Chondrocyte (in vitro differentiated cells): ENCODE results near the gene HDAC4. TPM values are rescaled to one million over a fixed set of nuclear protein-coding genes. Genes with fewer than 3 reads are reported as not detected.

Experiments used
- DNase-seq: peaks from one replicate; pipeline ENCODE4 v3.0.0; 2021; ENCODE audit warnings: mixed read lengths, low spot score
- H3K27ac Mint-ChIP-seq: one replicate; pipeline ENCODE4 v1.8.0; 2021; ENCODE audit warnings: mild to moderate bottlenecking, moderate library complexity, mixed read lengths; ENCODE audit not compliant: unreplicated experiment
- H3K27me3 Mint-ChIP-seq: 2 replicates; pipeline ENCODE4 v1.8.0; 2021; ENCODE audit warnings: low read depth, mixed read lengths
- H3K36me3 Mint-ChIP-seq: 2 replicates; pipeline ENCODE4 v1.8.0; 2021; ENCODE audit warnings: low read depth, mixed read lengths
- H3K4me1 Mint-ChIP-seq: 2 replicates; pipeline ENCODE4 v1.8.0; 2021; ENCODE audit warnings: low read depth, mild to moderate bottlenecking, mixed read lengths
- H3K4me3 Mint-ChIP-seq: one replicate; pipeline ENCODE4 v1.8.0; 2021; ENCODE audit warnings: mild to moderate bottlenecking, moderate library complexity, mixed read lengths; ENCODE audit not compliant: unreplicated experiment
- H3K9me3 Mint-ChIP-seq: 2 replicates; pipeline ENCODE4 v1.8.0; 2021; ENCODE audit warnings: low read depth, mixed read lengths
- total RNA-seq: library from RNA; stranded (reverse); gene quantifications from 3 replicates; pipeline ENCODE4 v1.2.1, GENCODE V29; 2021
- TF ChIP-seq, protein P1 (sequence below): fragments of 200-600 bp; sonication (generic); IDR thresholded peaks from 2 replicates; pipeline ENCODE4 v1.5.0; 2021; ENCODE audit warnings: antibody characterized with exemption, mild to moderate bottlenecking, moderate library complexity

The HDAC4 gene
- total RNA-seq, 1 donor from 2014 or later: 22.3 TPM

DNA sequence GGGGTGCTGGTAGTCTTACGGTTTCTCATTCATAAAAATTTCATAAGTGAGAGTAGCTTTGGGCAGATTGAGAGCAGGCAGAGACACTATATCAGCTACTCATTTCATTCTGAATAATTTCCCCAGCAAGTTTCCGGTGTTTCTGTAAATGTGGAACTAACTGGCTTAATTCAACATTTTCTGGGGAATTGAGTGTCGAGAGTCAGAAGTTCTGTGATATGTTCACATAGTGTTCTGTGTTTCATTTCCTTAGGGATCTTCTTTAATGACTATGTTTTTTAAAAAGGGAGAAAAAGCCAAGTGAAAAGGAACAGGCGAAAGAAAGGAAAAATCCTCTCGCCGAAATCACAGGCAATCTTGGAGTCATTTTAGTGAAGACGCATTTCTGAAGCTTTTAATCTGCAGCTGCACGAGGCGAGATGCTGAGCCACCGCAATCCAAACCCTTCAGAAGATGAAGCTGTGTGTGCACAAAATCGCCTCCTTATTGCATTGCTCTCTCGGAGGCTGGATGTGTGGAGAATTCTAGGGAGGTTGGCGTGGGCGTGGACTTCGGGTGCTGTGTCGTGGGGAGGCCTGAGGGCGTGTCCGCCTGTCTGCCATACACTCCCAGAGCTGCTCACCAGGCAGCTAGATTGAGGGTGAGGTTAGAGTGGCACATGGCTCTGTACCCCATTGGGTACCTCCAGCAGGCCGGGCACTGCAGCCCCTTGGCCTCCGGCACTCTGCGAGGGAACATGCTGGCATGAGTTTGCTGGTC lies 38.4 kb upstream of the HDAC4 start:
- peaks cover 26% of the 10 kb centered on the region for H3K27me3 Mint-ChIP-seq

DNA sequence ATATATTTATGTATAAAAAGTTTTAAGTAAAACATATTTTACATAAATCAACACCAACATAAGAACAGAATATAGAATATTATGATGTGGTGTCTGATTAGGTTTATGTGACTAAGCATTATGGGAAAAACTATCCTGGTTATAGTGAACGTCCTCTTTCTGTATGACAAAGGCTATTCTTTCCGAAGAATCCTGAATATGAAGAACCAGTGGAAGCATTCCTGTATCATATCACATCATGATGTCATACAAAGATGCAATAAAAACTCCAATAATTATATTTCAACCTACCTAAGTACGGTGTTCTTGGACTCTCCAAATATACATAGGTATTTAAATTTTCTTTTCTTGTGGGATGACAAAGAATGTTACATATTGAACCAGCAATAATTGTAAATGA lies 37.5 kb upstream of the HDAC4 start:
- H3K27me3 Mint-ChIP-seq: peaks cover 26% of the 10 kb centered on the region
- no peak overlapping the region for H3K27ac Mint-ChIP-seq
- no peak for DNase-seq
- H3K9me3 Mint-ChIP-seq: peaks cover 9% of the 10 kb centered on the region
- no peak overlapping the region for H3K4me3 Mint-ChIP-seq
- peaks cover 17% of the 10 kb centered on the region for H3K4me1 Mint-ChIP-seq
- no peaks in the 10 kb centered on the region for H3K36me3 Mint-ChIP-seq
- TF ChIP-seq, protein P1, sequence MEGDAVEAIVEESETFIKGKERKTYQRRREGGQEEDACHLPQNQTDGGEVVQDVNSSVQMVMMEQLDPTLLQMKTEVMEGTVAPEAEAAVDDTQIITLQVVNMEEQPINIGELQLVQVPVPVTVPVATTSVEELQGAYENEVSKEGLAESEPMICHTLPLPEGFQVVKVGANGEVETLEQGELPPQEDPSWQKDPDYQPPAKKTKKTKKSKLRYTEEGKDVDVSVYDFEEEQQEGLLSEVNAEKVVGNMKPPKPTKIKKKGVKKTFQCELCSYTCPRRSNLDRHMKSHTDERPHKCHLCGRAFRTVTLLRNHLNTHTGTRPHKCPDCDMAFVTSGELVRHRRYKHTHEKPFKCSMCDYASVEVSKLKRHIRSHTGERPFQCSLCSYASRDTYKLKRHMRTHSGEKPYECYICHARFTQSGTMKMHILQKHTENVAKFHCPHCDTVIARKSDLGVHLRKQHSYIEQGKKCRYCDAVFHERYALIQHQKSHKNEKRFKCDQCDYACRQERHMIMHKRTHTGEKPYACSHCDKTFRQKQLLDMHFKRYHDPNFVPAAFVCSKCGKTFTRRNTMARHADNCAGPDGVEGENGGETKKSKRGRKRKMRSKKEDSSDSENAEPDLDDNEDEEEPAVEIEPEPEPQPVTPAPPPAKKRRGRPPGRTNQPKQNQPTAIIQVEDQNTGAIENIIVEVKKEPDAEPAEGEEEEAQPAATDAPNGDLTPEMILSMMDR: no peak

More for the DNA sequence above, 38.4 kb upstream of the HDAC4 start:
- H3K4me1 Mint-ChIP-seq: peaks cover 17% of the 10 kb centered on the region
- no peak overlapping the region for H3K27ac Mint-ChIP-seq
- peaks cover 3% of the 10 kb centered on the region for H3K9me3 Mint-ChIP-seq
- no peaks in the 10 kb centered on the region for H3K36me3 Mint-ChIP-seq
- TF ChIP-seq, protein P1: no peak
- no peak for DNase-seq
- no peak overlapping the region for H3K4me3 Mint-ChIP-seq

DNA sequence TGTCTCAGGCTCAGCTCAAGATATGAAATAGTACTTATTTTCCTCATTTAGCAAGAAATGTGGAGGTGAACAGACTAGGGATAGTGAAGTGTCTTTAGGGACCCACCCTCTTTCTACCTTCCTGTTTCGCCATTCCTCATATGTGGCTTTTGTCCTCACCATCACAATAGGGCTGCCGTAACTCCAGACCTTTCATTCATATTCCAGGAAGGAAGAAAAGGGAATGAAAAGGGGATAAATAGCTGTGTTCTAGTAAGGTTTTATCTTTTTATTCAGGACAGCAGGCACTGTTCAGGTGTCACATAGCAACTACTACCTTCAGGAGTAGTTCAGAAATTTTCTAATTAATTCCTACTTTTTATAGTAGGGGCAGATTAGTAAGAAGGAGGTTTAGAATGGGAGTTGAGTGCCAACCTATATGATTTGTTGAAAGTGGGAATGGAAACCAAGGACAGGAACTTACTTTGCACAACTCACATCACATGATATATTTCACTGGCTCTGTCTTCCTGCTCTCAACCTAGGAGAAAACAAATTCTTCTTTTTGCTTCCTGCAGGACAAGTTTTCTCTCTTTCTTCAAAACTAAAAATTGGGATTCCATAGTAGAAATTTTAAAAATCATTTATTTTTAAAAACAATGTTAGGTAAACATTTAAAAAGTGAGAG lies 36.0 kb upstream of the HDAC4 start:
- TF ChIP-seq, protein P1: no peak
- Mint-ChIP-seq H3K9me3 (peaks cover 9% of the 10 kb centered on the region), H3K4me3 (no peak overlapping the region), H3K27ac (no peak overlapping the region), H3K27me3 (peaks cover 22% of the 10 kb centered on the region), H3K36me3 (no peaks in the 10 kb centered on the region), H3K4me1 (peaks cover 17% of the 10 kb centered on the region)
- no peak for DNase-seq

DNA sequence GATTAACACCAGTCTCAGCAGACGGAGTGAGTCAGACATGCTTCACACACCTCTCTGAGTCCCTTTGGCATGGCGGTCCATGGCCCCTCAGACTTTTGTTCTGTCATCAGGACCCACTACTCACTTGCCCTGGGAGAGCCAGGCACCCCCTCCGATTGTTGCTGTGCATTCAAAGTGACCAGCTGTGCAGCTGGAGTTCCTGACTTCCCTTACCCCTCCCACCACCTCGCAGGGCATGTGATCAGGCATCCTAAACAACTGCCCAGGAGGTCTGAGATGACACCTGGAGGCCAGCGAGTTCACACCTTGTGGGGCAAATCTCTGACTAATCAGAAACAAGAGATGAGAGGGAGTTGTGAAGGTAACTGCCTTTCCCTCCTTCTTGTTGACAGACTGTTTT lies 35.3 kb upstream of the HDAC4 start:
- Mint-ChIP-seq H3K27me3 (peaks cover 22% of the 10 kb centered on the region), H3K4me1 (peaks cover 10% of the 10 kb centered on the region), H3K4me3 (no peak overlapping the region), H3K36me3 (no peaks in the 10 kb centered on the region), H3K27ac (no peak overlapping the region), H3K9me3 (peaks cover 9% of the 10 kb centered on the region)
- TF ChIP-seq, protein P1: no peak
- DNase-seq: no peak

DNA sequence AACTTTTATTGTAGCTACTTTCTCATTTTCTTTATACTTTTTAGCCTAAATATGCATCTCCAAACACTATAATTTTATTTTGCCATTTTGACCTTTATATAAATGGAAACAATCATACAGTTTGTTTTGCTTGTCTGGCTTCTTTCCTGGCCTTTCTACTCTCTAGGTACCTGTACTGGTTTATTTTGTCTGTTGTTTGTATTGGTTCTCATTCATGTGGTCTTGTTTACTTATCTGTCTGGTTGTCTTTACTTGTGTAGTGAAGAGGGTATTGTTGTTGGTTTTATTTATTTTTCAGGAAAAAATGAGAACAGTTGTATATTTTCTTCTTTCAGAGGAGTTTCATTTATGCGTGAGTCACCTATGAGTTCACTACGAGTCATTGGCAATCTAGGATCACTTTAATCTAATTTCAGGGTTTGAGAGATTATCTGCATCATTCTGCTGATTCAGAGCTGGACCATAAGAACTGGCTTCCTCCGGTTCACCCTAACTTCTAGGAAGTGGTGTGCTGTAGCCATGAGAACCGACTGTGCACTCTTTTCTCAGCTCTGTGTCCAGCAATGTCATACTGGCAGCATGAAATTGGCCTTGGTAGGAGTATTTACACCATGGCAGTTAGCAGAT lies 33.1 kb upstream of the HDAC4 start:
- Mint-ChIP-seq H3K36me3 (no peaks in the 10 kb centered on the region), H3K9me3 (peaks cover 9% of the 10 kb centered on the region), H3K4me3 (no peak overlapping the region), H3K4me1 (no peaks in the 10 kb centered on the region), H3K27me3 (peaks cover 8% of the 10 kb centered on the region), H3K27ac (no peak overlapping the region)
- TF ChIP-seq, protein P1: no peak
- no peak for DNase-seq
